Activated CD4-positive, alpha-beta T cell treated with anti-CD3 and anti-CD28 coated beads, Interleukin-2, amount 10 ng/mL, durations not matched to agents 7 days and 5 days (primary cell): ENCODE data around the gene LPP. TPM values are rescaled to one million over a fixed set of nuclear protein-coding genes. Genes with fewer than 3 reads are reported as not detected.

ENCODE experiments used
- CTCF ChIA-PET: fragments of 350-600 bp; sonication (Branson Sonifier 250); formaldehyde crosslinking; loops from one replicate; lab custom pipeline; 2021; ENCODE audit warnings: antibody characterized with exemption; lab: Charles Lee
- POLR2A ChIA-PET: fragments of 350-600 bp; sonication (Branson Sonifier 250); formaldehyde crosslinking; loops from one replicate; lab custom pipeline; 2021; ENCODE audit warnings: antibody characterized with exemption; lab: Charles Lee
- DNase-seq: peaks from one replicate; pipeline ENCODE4 v3.0.0-alpha.2; 2020
- H3K27ac Mint-ChIP-seq: one replicate; pipeline ENCODE4 v1.8.0; 2021; ENCODE audit warnings: mild to moderate bottlenecking, moderate library complexity, mixed read lengths
- H3K27me3 Mint-ChIP-seq: one replicate; pipeline ENCODE4 v1.8.0; 2021; ENCODE audit warnings: mixed read lengths
- H3K36me3 Mint-ChIP-seq: one replicate; pipeline ENCODE4 v1.8.0; 2021; ENCODE audit warnings: low read depth, mixed read lengths
- H3K4me1 Mint-ChIP-seq: one replicate; pipeline ENCODE4 v1.8.0; 2021; ENCODE audit warnings: mixed read lengths
- H3K4me3 Mint-ChIP-seq: one replicate; pipeline ENCODE4 v1.8.0; 2021; ENCODE audit warnings: mild to moderate bottlenecking, moderate library complexity, mixed read lengths
- H3K9me3 Mint-ChIP-seq: one replicate; pipeline ENCODE4 v1.8.0; 2021; ENCODE audit warnings: mixed read lengths
- total RNA-seq, 2 experiments: library from RNA; stranded (reverse); gene quantifications; one replicate each; pipeline ENCODE4 v1.2.3, GENCODE V29; 2021

Gene LPP
- total RNA-seq, 2 experiments from 2014 or later = 63.6 to 70.3 TPM

DNA sequence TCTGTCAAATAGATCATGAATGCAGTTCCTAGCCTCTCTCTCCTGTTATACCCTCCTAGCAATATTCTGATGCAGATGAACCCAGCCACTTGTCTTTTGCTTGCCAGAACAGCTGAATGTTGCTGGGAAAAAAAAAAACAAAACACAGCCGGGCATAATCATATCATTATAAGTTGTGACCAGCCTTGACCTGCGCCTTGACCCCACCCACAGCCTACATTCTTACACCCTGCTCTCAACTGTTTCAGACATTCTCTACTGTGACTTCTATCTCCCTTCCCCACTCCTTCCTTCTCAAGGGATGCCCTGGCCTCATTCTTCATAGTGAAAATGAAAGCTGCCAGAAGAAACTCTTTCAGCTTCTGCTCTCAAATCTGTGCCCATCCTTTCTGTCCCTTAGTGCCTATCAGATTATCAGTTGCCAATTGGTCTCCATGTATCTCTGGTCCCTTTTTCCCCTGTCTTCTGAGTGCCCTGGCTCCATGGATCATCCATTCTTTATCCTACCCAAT lies 628.7 kb downstream of the LPP start:
- no peaks in the 10 kb centered on the region for H3K27me3 Mint-ChIP-seq
- no peak for DNase-seq
- no peak overlapping the region for H3K4me3 Mint-ChIP-seq
- peaks cover 8% of the 10 kb centered on the region for H3K36me3 Mint-ChIP-seq
- H3K27ac Mint-ChIP-seq = no peak overlapping the region
- H3K4me1 Mint-ChIP-seq = peaks cover 7% of the 10 kb centered on the region
- H3K9me3 Mint-ChIP-seq = peaks cover 5% of the 10 kb centered on the region
- CTCF ChIA-PET = no interaction called here
- POLR2A ChIA-PET = no interaction called here

DNA sequence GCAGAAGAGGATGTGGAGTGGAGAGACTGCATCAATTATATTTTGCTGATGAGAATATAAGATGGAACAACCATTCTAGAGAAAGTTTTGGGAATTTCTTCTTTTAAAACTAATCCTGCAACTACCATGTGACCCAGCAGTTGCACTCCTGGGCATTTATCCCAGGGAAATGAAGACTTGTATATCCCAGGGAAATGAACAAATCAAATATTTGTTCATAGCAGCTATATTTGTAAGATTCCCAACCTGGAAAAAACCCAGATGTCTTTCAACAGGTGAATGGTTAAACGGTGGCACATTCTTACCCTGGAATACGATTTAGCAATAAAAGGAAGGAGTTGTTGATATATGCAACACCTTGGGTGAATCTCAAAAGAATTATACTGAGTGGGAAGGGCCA lies 632.5 kb downstream of the LPP start:
- no peaks in the 10 kb centered on the region for H3K36me3 Mint-ChIP-seq
- ChIA-PET CTCF (no interaction called here), POLR2A (no interaction called here)
- H3K27ac Mint-ChIP-seq = no peak overlapping the region
- peaks cover 7% of the 10 kb centered on the region for H3K4me1 Mint-ChIP-seq
- DNase-seq = no peak
- no peaks in the 10 kb centered on the region for H3K27me3 Mint-ChIP-seq
- H3K9me3 Mint-ChIP-seq = no peaks in the 10 kb centered on the region
- no peak overlapping the region for H3K4me3 Mint-ChIP-seq

DNA sequence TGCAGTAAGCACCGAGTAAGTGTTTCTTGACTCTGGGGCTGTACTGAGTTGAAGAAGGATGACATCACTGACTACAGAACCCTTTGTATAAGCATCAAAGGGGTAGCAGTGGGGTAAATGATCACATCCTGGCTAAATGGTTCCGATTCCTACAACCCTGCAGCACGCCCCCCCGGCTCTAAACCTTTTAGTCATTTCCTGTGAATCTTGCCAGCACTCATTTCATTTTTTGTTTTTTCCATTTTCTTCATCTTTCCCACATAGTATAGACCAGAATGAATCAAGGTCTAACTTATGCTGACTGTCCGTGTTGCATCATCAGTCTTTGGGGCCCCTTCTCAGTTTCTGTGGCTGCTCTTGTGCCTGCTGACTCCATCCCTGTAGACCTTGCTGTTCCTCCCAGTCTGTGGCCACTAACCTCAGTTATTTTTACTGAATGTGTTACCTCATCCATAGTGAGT lies 634.7 kb downstream of the LPP start:
- POLR2A ChIA-PET = no interaction called here
- no peaks in the 10 kb centered on the region for H3K4me1 Mint-ChIP-seq

DNA sequence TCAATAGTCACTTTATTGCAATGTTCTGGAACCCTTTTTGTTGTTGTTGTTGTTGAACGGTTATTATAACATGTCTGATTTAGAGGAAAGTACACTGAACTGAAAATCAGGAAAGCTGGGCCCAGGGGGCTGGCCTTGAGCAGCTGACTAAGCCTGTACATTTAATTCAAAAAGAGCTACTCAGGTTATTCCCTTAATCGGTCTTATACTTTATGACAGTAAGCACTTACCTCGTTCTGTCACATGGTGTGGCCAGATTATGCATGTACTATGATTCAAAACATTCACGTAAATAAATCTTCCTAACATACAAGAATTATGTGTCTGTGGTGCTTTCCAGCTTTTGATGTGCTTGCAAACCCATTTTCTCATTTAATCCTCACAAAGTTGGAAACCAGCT lies 635.3 kb downstream of the LPP start:
- DNase-seq = no peak
- no peak overlapping the region for H3K4me3 Mint-ChIP-seq
- ChIA-PET POLR2A (no interaction called here), CTCF (no interaction called here)
- H3K36me3 Mint-ChIP-seq = peaks cover 2% of the 10 kb centered on the region
- no peaks in the 10 kb centered on the region for H3K4me1 Mint-ChIP-seq
- no peak overlapping the region for H3K27ac Mint-ChIP-seq
- H3K27me3 Mint-ChIP-seq = no peaks in the 10 kb centered on the region
- H3K9me3 Mint-ChIP-seq = no peaks in the 10 kb centered on the region

More for the DNA sequence above, 634.7 kb downstream of the LPP start:
- Mint-ChIP-seq H3K4me3 (no peak overlapping the region), H3K36me3 (peaks cover 2% of the 10 kb centered on the region), H3K27me3 (no peaks in the 10 kb centered on the region), H3K27ac (no peak overlapping the region), H3K9me3 (no peaks in the 10 kb centered on the region)
- DNase-seq = peak; percentile 62
- CTCF ChIA-PET = no interaction called here

DNA sequence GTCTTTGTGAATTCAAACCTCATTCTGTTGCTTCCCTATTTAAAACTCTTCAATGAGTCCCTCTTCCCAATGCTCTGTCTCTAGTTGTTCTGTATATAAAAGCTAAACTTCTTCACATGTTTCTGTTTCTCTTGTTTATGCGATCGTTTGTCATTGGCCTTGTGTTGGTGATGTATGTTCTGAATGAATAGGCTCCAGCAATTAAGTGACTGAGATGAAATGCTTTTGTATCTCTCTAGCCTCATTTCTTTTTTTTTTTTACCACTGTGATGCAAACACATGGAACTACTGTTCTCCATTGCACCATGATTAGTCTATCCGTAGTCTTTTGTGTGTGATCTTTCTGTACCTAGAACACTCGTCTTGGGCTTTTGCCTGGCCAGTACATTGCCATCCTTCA lies 637.4 kb downstream of the LPP start:
- no peak for DNase-seq
- H3K36me3 Mint-ChIP-seq = peaks cover 2% of the 10 kb centered on the region
- H3K4me3 Mint-ChIP-seq = no peak overlapping the region
- no peaks in the 10 kb centered on the region for H3K27me3 Mint-ChIP-seq
- H3K9me3 Mint-ChIP-seq = no peaks in the 10 kb centered on the region
- no peaks in the 10 kb centered on the region for H3K4me1 Mint-ChIP-seq
- ChIA-PET CTCF (interaction anchor here (0.6 kb wide), 1 partner anchor 134 kb away, joined by 3 read pairs; no protein-coding TSS in a partner anchor), POLR2A (no interaction called here)
- no peak overlapping the region for H3K27ac Mint-ChIP-seq

DNA sequence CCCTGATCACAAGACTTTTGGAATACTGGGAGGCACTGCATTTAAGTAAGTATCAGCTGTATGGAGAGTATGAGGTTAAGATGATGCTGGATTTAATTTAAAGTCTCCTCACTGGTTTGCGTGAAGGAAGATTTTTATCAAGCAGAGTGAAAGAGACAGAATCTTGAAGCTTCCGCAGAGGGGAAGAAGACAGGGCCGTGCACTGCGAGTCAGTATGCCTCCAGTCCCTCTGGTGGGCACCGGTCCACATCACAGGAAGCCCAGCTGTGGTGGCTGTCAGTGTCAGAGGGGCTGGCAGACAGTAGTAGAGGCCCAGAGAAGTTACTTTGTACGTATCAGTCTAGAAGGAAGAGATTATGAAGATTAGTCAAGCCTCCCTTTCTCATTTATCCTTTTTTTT lies 638.8 kb downstream of the LPP start:
- ChIA-PET CTCF (interaction anchor here (0.6 to 1.1 kb wide), 3 partner anchors 146 to 1856 kb away, joined by 3 to 4 read pairs (median 3); no protein-coding TSS in a partner anchor), POLR2A (no interaction called here)
- no peaks in the 10 kb centered on the region for H3K4me1 Mint-ChIP-seq
- no peaks in the 10 kb centered on the region for H3K9me3 Mint-ChIP-seq
- no peak for DNase-seq
- H3K27me3 Mint-ChIP-seq = no peaks in the 10 kb centered on the region
- H3K27ac Mint-ChIP-seq = no peak overlapping the region
- H3K4me3 Mint-ChIP-seq = no peak overlapping the region
- peaks cover 2% of the 10 kb centered on the region for H3K36me3 Mint-ChIP-seq

DNA sequence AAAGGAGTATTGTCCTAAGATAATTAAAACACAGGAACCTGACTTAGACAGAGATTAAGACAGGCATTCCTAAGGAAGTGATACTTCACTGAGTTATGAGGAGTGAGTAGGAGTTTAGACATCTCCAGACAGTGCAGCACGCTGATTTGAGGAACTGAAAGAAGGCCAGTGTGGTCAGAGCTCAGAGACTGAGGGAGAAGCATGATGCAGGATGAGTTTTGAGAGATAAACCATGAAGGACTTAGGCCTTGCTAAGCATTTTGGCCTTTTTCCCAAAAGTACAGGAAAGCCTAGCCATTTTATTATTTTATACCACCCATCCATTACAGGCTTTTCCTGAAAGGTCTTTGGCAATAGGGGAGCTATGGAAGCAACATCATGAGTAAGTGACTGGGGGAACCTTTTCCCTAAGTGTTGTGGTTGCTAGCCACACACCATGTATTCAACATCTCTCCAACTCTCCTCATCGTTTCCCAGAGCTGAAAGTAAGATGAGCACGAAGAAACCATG lies 642.2 kb downstream of the LPP start:
- Mint-ChIP-seq H3K36me3 (peaks cover 2% of the 10 kb centered on the region), H3K4me3 (no peak overlapping the region), H3K27me3 (no peaks in the 10 kb centered on the region), H3K4me1 (no peaks in the 10 kb centered on the region), H3K9me3 (no peaks in the 10 kb centered on the region), H3K27ac (no peak overlapping the region)
- ChIA-PET POLR2A (no interaction called here), CTCF (interaction anchor here (1.6 kb wide), 1 partner anchor 29 kb away, joined by 4 read pairs; no protein-coding TSS in a partner anchor)
- no peak for DNase-seq

DNA sequence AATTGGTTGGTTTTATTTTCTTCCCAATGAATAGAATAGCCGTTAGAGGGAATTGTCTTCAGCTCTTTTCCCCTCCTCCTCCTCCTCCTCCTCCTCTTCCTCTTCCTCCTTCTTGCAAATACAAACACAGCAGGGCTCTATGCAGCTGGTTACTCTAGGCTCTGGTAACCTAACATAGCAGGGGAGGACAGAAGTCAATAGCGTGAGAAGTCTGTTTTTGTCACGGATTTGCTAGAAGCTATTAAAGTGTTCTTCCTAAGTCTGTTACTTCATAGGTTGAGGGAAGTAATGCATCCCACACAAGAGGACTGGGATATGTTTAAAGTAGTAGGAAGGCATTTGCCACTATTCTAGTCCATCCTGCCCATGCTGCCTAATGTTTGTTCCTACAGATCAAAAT lies 643.1 kb downstream of the LPP start:
- Mint-ChIP-seq H3K4me3 (no peak overlapping the region), H3K27me3 (no peaks in the 10 kb centered on the region), H3K27ac (no peak overlapping the region), H3K36me3 (peaks cover 2% of the 10 kb centered on the region), H3K4me1 (no peaks in the 10 kb centered on the region), H3K9me3 (no peaks in the 10 kb centered on the region)
- POLR2A ChIA-PET = no interaction called here
- no peak for DNase-seq
- CTCF ChIA-PET = interaction anchor here (1.6 kb wide), 1 partner anchor 28 kb away, joined by 4 read pairs; no protein-coding TSS in a partner anchor

DNA sequence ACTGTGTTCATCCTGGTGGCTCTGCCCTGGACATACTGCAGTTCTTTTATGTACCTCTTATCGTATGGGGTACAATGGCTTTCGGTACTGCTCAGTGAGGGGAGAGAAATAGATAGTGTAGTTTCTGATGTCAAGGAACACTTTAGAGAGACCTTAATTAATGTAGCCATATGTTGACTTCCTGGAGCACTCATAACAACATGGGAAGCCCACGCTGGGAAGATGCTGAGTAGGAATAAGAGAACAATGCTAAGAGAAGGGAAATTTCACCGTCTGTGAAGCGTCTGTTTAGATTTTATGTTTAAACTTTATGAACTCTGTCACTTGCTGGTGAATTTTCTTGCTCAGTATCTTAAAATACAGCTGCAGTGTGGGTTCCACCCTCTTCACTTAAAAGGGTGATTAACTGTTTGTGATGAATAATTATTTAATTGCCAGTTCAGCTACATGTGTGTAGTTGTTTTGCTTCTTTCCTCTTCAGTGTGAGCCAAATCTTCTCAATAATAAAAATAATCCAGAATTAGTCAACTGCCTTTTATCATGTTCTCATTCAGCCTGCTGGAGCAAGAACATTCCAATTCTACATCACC lies 644.7 kb downstream of the LPP start:
- no peak for DNase-seq
- Mint-ChIP-seq H3K4me3 (no peak overlapping the region), H3K27ac (no peak overlapping the region), H3K36me3 (no peaks in the 10 kb centered on the region), H3K27me3 (no peaks in the 10 kb centered on the region), H3K9me3 (no peaks in the 10 kb centered on the region), H3K4me1 (no peaks in the 10 kb centered on the region)
- ChIA-PET POLR2A (no interaction called here), CTCF (no interaction called here)

DNA sequence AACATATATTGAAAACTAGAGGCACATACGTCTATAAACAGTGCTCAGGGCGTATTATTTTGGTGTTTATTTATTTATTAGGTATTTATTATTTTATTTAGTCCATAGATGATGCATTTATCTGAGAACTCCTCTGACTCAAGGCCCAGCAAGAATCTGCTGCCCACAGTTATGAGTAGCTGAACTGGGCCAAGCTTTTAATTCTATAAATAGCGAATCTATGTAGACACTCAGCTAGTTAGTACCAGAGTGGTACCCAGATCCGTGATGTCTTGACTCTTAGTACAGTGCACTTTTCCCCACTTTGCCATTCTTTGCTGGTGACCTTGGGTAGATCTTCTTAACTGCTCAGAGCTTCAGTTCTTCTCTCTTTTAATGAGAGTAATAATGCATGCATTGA lies 647.4 kb downstream of the LPP start:
- ChIA-PET POLR2A (interaction anchor here (0.6 kb wide), 1 partner anchor 144 kb away, joined by 3 read pairs; no protein-coding TSS in a partner anchor), CTCF (interaction anchor here (1.1 kb wide), 2 partner anchors 15 to 30 kb away, joined by 3 read pairs; no protein-coding TSS in a partner anchor)
- Mint-ChIP-seq H3K4me3 (no peak overlapping the region), H3K9me3 (peaks cover 5% of the 10 kb centered on the region), H3K27me3 (no peaks in the 10 kb centered on the region), H3K36me3 (no peaks in the 10 kb centered on the region), H3K4me1 (no peaks in the 10 kb centered on the region), H3K27ac (no peak overlapping the region)
- DNase-seq = no peak

DNA sequence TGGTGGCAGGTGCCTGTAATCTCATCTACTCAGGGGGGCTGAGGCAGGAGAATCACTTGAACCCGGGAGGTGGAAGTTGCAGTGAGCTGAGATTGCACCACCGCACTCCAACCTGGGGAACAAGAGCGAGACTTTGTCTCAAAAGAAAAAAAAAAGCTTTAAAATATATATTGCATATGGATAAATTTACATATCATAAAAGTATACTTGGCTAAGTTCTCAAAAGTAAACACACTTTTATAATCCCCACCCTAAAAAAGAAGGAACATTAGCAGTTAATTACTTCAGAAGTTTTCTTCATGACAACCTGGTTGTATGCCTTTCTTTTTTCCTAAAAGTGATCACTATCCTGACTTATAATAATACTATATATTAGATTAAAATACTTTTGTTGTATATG lies 648.7 kb downstream of the LPP start:
- H3K4me1 Mint-ChIP-seq = no peaks in the 10 kb centered on the region
- H3K36me3 Mint-ChIP-seq = peaks cover 7% of the 10 kb centered on the region
- no peak for DNase-seq
- no peaks in the 10 kb centered on the region for H3K27me3 Mint-ChIP-seq
- CTCF ChIA-PET = interaction anchor here (0.6 to 1.0 kb wide), 3 partner anchors 143 to 1067 kb away, joined by 3 read pairs; no protein-coding TSS in a partner anchor
- no peak overlapping the region for H3K27ac Mint-ChIP-seq
- H3K4me3 Mint-ChIP-seq = no peak overlapping the region
- H3K9me3 Mint-ChIP-seq = peaks cover 16% of the 10 kb centered on the region
- POLR2A ChIA-PET = no interaction called here

DNA sequence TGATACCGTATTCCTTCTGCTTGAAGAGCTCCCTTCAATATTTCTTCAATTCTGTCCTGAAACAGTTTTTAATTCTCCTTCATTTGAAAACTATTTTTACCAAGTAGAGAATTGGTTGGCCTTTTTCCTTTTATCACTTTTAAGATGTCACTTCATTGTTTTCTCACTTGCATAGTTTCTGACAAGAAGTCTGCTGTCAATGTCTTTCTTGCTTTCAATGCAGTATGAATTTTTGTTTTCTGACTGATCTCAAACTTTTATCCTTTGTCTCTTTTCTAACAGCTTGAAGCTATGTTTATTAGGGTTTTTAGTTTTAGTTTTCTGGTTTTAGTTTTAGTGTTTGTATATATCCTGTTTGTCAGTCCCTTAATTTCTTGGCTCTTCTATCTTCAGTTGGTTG lies 653.0 kb downstream of the LPP start:
- ChIA-PET POLR2A (no interaction called here), CTCF (no interaction called here)
- peaks cover 18% of the 10 kb centered on the region for H3K36me3 Mint-ChIP-seq
- no peak for DNase-seq
- H3K9me3 Mint-ChIP-seq = peaks cover 26% of the 10 kb centered on the region
- H3K4me3 Mint-ChIP-seq = no peak overlapping the region
- H3K4me1 Mint-ChIP-seq = no peaks in the 10 kb centered on the region
- H3K27me3 Mint-ChIP-seq = no peaks in the 10 kb centered on the region
- no peak overlapping the region for H3K27ac Mint-ChIP-seq

DNA sequence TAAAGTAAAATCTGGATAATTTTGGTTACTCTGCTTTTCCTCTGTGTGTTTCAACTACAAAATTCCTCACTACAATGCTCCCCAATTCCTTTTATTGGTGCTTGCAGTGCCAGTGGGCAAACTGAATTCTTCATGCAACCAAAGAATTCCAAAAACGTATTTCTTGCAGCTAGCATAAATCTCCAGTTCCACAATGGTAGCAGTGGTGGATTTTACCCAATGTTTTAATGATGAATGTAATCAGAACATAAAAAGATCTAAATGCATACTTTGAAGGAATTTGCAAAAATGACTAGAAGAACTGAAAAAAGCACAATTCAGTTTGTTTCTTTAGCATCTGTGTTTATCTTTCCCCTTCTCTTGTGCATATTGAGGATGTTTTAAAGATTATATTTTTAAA lies 658.2 kb downstream of the LPP start:
- H3K4me1 Mint-ChIP-seq = no peaks in the 10 kb centered on the region
- H3K9me3 Mint-ChIP-seq = peaks cover 15% of the 10 kb centered on the region
- H3K27ac Mint-ChIP-seq = no peak overlapping the region
- no peaks in the 10 kb centered on the region for H3K27me3 Mint-ChIP-seq
- peaks cover 14% of the 10 kb centered on the region for H3K36me3 Mint-ChIP-seq
- DNase-seq = no peak
- ChIA-PET CTCF (no interaction called here), POLR2A (no interaction called here)
- H3K4me3 Mint-ChIP-seq = no peak overlapping the region
